Measurements from ENCODE around the gene NEU4.

The NEU4 gene

GRCh38 chr2:241854342-241855244 is 45.6 kb downstream of the NEU4 start:
- DNase-seq = no peak

GRCh38 chr2:241855245-241855887 is 46.4 kb downstream of the NEU4 start:
- DNase-seq = no peak

GRCh38 chr2:241855888-241856422 is 47.0 kb downstream of the NEU4 start:
- DNase-seq = no peak

- DNase-seq = no peak
These were observed 48.1 kb downstream of the NEU4 start for GRCh38 chr2:241857041-241857541.

- no peak for DNase-seq
These were observed 48.7 kb downstream of the NEU4 start for GRCh38 chr2:241857572-241858121.

- peak; percentile 72 for DNase-seq
These were observed 49.4 kb downstream of the NEU4 start, which contains the start of gene PDCD1 for GRCh38 chr2:241858206-241859016. PDCD1 (minus strand) TSS chr2:241858894; CDS start chr2:241858838, 56 bp downstream.

- DNase-seq = no peak
These were observed 50.0 kb downstream of the NEU4 start for GRCh38 chr2:241859017-241859435.

- peak; percentile 48 for DNase-seq
These were observed 50.6 kb downstream of the NEU4 start for GRCh38 chr2:241859436-241860183.

GRCh38 chr2:241860184-241861078 is 51.4 kb downstream of the NEU4 start:
- DNase-seq = peak; percentile 38

- no peak for DNase-seq
These were observed 52.3 kb downstream of the NEU4 start for GRCh38 chr2:241861264-241861663.

GRCh38 chr2:241862093-241862492 is 53.1 kb downstream of the NEU4 start:
- no peak for DNase-seq

- no peak for DNase-seq
These were observed 54.0 kb downstream of the NEU4 start for GRCh38 chr2:241862775-241863535.

GRCh38 chr2:241863536-241863954 is 54.6 kb downstream of the NEU4 start:
- DNase-seq = peak; percentile 50

GRCh38 chr2:241864168-241864849 is 55.3 kb downstream of the NEU4 start:
- DNase-seq = no peak

GRCh38 chr2:241864850-241865213 is 55.8 kb downstream of the NEU4 start:
- DNase-seq = no peak

GRCh38 chr2:241865416-241865956 is 56.5 kb downstream of the NEU4 start:
- DNase-seq = no peak

GRCh38 chr2:241865957-241866789 is 57.2 kb downstream of the NEU4 start:
- DNase-seq = peak; percentile 33

Data from DMS53 (cell line).